NCI-H345 treated with DMSO at 0.1 percent for 48 hours (cell line): Measurements from ENCODE around the gene DHCR7.

ENCODE experiments used
- DNase-seq: peaks from one replicate; lab custom pipeline; 2025; ENCODE audit not compliant: unreplicated experiment; lab: John Stamatoyannopoulos, UW

The DHCR7 gene

DNA sequence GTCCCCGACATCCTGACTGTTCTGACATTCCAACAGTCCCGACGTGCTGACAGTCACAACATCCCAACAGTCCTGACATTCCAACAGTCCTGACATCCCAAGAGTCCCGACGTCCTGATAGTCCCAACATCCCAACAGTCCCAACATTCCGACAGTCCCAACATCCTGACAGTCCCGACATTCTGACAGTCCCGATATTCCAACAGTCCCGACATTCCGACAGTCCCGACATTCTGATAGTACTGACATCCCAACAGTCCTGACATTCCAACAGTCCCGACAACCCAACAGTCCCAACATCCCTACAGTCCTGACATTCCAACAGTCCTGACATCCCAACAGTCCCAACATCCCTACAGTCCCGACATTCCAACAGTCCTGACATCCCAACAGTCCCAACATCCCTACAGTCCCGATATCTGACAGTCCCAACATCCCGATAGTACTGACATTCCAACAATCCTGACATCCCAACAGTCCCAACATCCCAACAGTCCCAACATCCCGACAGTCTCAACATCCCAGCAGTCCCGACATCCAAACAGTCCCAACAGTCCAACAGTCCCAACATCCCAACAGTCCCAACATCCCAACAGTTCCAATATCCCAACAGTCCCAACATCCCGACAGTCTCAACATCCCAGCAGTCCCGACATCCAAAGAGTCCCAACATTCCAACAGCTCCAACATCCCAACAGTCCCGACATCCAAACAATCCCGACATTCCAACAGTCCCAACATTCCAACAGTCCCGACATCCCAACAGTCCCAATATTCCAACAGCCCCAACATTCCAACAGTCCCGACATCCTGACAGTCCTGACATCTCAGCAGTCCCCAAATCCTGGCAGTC, 60.2 kb downstream of the DHCR7 start:
- no peak for DNase-seq

DNA sequence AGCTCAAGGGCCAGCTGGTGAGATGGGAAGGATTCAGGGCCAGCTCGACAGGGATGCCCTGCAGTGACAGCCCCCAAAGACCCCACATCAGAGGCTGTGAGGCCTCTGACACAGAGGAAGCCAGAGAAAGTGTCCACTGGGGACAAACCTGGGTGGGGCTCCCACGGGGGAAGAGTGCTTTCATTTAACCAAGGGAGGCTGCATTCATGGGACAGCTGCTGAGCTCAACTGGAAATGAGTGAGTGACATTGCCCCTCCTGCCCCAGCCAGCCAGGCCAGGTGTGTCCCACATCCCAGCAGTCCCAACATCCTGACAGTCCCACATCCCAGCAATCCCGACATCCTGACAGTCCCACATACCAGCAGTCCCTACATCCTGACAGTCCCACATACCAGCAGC, 61.0 kb downstream of the DHCR7 start:
- DNase-seq, result no peak

DNA sequence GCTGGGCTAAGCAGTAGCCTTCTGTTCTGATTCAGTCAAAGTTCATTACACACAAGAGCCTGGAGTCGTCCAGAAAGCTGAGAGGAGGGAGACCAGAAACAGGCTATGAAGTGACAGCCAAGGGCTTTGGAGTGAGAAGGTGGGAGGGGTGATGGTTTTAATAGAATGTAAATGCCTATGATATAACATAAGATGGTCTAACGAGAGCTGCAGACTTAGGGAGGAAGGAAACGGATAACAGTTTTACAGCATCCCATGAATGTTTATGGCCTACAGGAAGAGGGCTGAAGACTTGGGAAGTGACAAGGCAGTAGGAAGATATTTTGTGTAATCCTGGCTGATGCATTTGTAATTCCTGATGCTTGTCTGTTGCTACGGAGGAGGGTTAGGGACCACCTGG, 62.0 kb downstream of the DHCR7 start:
- DNase-seq, result no peak

DNA sequence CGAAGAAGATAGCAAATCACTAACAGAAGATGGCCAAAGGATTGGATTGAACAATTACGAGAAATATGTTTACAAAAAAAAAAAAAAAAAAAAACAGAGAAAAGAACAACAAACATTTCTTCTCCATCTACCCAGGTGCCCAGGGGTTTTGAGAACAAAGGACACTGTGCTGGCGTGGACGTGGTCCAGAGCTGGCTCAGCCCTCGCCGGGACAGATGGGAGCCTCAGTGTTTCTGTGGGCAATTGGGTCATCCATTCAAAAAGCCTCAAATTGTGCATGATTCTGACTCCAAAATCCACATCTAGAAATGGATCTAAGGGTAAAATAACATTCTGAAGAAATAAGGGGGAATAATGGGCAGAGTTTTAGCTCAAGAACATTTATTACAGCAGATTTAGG, 63.1 kb downstream of the DHCR7 start:
- DNase-seq, result no peak

DNA sequence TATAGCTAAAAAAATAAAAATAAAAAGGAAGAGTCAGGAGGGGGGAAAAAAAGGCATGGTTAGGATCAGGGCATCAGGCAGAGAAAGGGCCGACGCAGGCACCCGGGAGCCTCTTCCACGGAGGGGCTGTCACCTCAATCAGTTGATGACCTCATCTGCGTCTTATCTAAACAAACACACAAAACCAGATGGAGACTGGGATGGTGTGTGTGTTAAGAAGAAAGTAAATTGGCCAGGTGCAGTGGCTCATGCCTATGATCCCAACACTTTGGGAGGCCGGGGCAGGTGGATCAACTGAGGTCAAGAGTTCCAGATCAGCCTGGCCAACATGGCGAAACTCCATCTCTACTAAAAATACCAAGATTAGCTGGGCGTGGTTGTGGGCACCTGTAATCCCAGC, 63.6 kb downstream of the DHCR7 start:
- DNase-seq, result no peak
